ENCODE data around the gene BRS3. TPM values are rescaled to one million over a fixed set of nuclear protein-coding genes. Genes with fewer than 3 reads are reported as not detected.

Gene BRS3
- polyA plus RNA-seq, 1 donor (not counting 4 experiments of a cell fraction or from before 2014, with no cell fraction given): not detected

GRCh38 chrX:136480383-136480782 lies 7.4 kb upstream of the BRS3 start:
- TF ChIP-seq, protein P1, sequence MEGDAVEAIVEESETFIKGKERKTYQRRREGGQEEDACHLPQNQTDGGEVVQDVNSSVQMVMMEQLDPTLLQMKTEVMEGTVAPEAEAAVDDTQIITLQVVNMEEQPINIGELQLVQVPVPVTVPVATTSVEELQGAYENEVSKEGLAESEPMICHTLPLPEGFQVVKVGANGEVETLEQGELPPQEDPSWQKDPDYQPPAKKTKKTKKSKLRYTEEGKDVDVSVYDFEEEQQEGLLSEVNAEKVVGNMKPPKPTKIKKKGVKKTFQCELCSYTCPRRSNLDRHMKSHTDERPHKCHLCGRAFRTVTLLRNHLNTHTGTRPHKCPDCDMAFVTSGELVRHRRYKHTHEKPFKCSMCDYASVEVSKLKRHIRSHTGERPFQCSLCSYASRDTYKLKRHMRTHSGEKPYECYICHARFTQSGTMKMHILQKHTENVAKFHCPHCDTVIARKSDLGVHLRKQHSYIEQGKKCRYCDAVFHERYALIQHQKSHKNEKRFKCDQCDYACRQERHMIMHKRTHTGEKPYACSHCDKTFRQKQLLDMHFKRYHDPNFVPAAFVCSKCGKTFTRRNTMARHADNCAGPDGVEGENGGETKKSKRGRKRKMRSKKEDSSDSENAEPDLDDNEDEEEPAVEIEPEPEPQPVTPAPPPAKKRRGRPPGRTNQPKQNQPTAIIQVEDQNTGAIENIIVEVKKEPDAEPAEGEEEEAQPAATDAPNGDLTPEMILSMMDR (optimal IDR thresholded peaks at IDR 0.05 in 1 of 3, IDR thresholded peaks at IDR 0.05 in 1 of 3, conservative IDR thresholded peaks at IDR 0.05 in 1 of 3; ENCODE audit: extremely low read depth in 1 of 3, insufficient read depth in 2 of 3, low read length in 3 of 3): no peak
- TF ChIP-seq EZH2 (IDR thresholded peaks at IDR 0.05; ENCODE audit: low read length): no peak
- dilution Hi-C loops (cut with MboI; ENCODE audit: extremely low pct_ligation_motif_present, low sequenced_read_pairs): no loop called here
- Histone ChIP-seq H3K9ac (ENCODE audit: control insufficient read depth, extremely low read depth, insufficient read depth, low read length) (no peak overlapping the region), H4K20me1 (ENCODE audit: control insufficient read depth, extremely low read depth, insufficient read depth, low read length) (no peaks in the 10 kb centered on the region), H3K9me3 (ENCODE audit: control insufficient read depth, low read depth, low read length) (no peaks in the 10 kb centered on the region), H3K4me1 (ENCODE audit: control insufficient read depth, extremely low read depth, insufficient read depth, low read length) (no peaks in the 10 kb centered on the region), H3K36me3 (ENCODE audit: control insufficient read depth in 2 of 2, extremely low read depth in 1 of 2, insufficient read depth in 2 of 2, low read length in 2 of 2) (no peaks in the 10 kb centered on the region), H3K4me3 (ENCODE audit: control insufficient read depth in 2 of 3, extremely low read depth in 1 of 3, insufficient read depth in 2 of 3, low read depth in 1 of 3, low read length in 3 of 3) (no peak overlapping the region), H3K79me2 (ENCODE audit: control insufficient read depth, insufficient read depth, low read length) (no peaks in the 10 kb centered on the region), H3K27me3 (ENCODE audit: control insufficient read depth, extremely low read depth, insufficient read depth, low read length) (no peaks in the 10 kb centered on the region), H3K9me1 (ENCODE audit: control insufficient read depth, extremely low read depth, insufficient read depth, low read length) (no peaks in the 10 kb centered on the region), H3K27ac (ENCODE audit: control insufficient read depth, insufficient read depth, low read length) (no peak overlapping the region), H2AFZ (ENCODE audit: control insufficient read depth, low read length) (no peak overlapping the region), H3K4me2 (ENCODE audit: control insufficient read depth, extremely low read depth, insufficient read depth, low read depth, low read length) (no peak overlapping the region)
- FAIRE-seq (no peak), DNase-seq (ENCODE audit: low read depth, low spot score) (no peak)

- H3K27ac ChIP-seq (ENCODE audit: control insufficient read depth, insufficient read depth, low read length): no peak overlapping the region
- H3K4me2 ChIP-seq (ENCODE audit: control insufficient read depth, extremely low read depth, insufficient read depth, low read depth, low read length): no peak overlapping the region
- H3K36me3 ChIP-seq (ENCODE audit: control insufficient read depth in 2 of 2, extremely low read depth in 1 of 2, insufficient read depth in 2 of 2, low read length in 2 of 2): no peaks in the 10 kb centered on the region
- H3K9me1 ChIP-seq (ENCODE audit: control insufficient read depth, extremely low read depth, insufficient read depth, low read length): no peaks in the 10 kb centered on the region
- DNase-seq (ENCODE audit: low read depth, low spot score) (no peak), FAIRE-seq (no peak)
- H2AFZ ChIP-seq (ENCODE audit: control insufficient read depth, low read length): no peak overlapping the region
- H3K79me2 ChIP-seq (ENCODE audit: control insufficient read depth, insufficient read depth, low read length): no peaks in the 10 kb centered on the region
- H3K4me3 ChIP-seq (ENCODE audit: control insufficient read depth in 2 of 3, extremely low read depth in 1 of 3, insufficient read depth in 2 of 3, low read depth in 1 of 3, low read length in 3 of 3): no peak overlapping the region
- H3K9me3 ChIP-seq (ENCODE audit: control insufficient read depth, low read depth, low read length): no peaks in the 10 kb centered on the region
- no peak overlapping the region for H3K9ac ChIP-seq (ENCODE audit: control insufficient read depth, extremely low read depth, insufficient read depth, low read length)
- no peak for TF ChIP-seq EZH2 (IDR thresholded peaks at IDR 0.05; ENCODE audit: low read length)
- TF ChIP-seq, protein P1 (optimal IDR thresholded peaks at IDR 0.05 in 1 of 3, IDR thresholded peaks at IDR 0.05 in 1 of 3, conservative IDR thresholded peaks at IDR 0.05 in 1 of 3; ENCODE audit: extremely low read depth in 1 of 3, insufficient read depth in 2 of 3, low read length in 3 of 3): no peak
- H3K4me1 ChIP-seq (ENCODE audit: control insufficient read depth, extremely low read depth, insufficient read depth, low read length): no peaks in the 10 kb centered on the region
- peaks cover 4% of the 10 kb centered on the region for H3K27me3 ChIP-seq (ENCODE audit: control insufficient read depth, extremely low read depth, insufficient read depth, low read length)
- dilution Hi-C loops (cut with MboI; ENCODE audit: extremely low pct_ligation_motif_present, low sequenced_read_pairs): no loop called here
- H4K20me1 ChIP-seq (ENCODE audit: control insufficient read depth, extremely low read depth, insufficient read depth, low read length): no peaks in the 10 kb centered on the region
Measured at GRCh38 chrX:136488706-136489105, 959 bp downstream of the BRS3 start.
